HG03565 (cell line): Measurements from ENCODE around the gene ZDHHC19.
"Not testable (repeated sequence)": the region's sequence is repeated elsewhere in the genome, so short reads cannot be mapped to it uniquely, and the experiment has no call there.

Experiments
- ATAC-seq: cut with Tn5 transposase; IDR thresholded peaks from one replicate; pipeline ENCODE4 v1.9.1; 2021; ENCODE audit warnings: mild to moderate bottlenecking, moderate library complexity; ENCODE audit not compliant: unreplicated experiment

Gene ZDHHC19

DNA sequence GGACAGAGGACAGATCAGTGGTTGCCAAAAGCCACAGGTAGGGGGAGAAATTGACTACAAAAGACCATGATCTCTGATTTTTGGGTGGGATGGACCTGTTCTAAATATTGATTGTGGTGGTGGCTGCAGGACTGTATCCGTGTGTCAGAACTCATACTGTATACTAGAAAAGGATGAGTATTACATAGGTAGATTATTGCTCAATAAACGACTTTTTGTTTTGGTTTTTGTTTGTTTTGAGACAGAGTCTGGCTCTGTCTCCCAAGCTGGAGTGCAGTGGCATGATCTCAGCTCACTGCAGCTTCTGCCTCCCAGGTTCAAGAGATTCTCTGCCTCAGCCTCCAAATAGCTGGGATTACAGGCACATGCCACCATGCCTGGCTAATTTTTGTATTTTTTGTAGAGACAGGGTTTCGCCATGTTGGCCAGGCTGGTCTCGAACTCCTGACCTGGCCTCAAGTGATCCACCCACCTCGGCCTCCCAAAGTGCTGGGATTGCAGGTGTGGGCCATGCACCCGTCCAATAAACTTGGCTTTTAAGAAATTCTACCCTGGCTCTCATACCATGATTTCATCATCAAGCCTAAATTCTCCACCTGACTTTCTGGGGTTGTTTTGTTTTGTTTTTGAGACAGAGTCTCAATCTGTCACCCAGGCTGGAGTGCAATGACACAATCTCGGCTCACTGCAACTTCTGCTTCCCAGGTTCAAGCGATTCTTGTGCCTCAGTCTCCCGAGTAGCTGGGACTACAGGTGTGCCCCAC, 5.6 kb downstream of the ZDHHC19 start:
- ATAC-seq = not testable (repeated sequence)

DNA sequence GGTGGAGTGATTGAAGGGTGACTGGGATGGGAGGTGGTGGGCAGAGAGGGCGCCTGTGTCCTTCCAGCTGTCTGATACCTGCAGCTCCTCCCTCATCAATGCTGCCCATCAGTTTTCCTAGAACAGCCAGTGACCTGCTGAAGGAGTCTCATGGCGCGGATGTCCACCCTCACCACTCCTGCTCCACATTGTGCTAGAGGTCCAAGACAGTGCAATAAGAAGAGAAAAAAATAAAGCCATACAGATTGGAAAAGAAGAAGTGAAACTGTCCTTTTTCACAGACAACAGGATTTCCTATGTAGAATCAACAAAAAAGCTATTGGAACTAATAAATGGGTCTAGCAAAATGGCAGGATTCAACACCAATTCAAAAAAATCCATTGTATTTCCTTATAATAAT, 7.4 kb downstream of the ZDHHC19 start:
- ATAC-seq = no peak

DNA sequence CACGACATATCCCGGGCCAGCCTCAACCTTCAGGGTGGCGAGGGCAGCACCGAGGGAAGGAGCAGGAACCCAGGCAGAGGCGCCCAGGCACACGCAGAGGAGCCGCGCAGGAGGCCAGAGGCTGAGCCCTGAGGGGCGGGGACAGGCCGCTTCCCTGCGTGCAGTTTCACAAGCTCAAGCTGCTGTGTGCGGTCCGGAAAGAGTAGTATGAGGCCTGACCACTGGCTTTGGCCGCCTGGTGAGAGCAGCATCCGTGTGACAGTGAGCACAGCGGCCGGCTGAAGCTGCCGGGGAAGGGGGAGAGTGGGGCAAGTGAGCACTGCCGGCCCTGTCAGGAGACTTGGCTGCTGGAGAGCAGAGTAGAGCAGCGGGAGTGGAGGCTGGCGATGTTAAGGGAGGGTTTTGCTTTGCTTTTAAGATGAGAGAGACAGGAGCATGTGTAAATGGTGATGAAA, 8.7 kb downstream of the ZDHHC19 start:
- ATAC-seq = no peak

DNA sequence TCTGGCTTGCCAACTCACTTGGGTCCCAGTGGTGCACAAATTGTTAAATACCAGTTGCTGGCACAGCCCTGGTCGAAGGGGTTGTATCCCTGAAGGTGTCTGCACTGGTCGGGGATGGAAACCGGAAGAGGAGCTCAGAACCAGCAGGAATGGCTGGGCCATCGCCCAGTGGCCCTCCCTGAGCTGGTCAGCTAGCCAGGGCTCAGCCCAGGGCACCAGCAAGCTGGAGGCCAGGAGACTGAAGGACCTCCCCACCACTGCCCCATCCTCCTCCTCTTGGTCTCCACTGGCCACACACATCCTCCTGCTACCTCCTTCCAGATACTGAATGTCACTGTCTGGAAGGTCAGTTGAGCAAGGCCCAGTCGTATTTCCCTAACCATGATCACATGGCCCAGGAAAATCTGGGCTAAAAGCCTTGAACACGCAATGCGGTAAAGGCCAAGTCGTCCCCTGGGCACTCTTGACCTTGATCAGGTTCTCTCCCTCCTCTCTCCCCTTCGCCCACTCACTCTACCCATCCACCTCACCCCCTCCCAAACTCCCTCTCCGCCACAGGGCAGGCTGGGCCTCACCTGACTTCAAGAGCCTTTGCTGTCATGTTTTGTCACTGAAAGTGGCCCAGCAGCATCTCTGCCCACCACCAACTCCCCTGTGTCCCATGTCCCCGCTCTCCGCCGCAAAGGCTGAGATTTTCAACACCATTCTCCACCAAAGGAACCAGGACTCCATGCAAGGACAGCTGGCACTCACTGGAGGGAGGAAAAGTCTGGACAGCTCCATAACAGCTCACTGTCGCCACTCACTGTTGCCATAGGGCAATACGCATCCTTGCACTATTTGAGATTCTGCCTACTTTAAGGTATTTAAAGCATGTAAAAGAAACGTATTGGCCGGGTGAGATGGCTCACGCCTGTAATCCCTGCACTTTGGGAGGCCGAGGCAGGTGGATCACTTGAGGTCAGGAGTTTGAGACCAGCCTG, 12.1 kb downstream of the ZDHHC19 start:
- no peak for ATAC-seq

DNA sequence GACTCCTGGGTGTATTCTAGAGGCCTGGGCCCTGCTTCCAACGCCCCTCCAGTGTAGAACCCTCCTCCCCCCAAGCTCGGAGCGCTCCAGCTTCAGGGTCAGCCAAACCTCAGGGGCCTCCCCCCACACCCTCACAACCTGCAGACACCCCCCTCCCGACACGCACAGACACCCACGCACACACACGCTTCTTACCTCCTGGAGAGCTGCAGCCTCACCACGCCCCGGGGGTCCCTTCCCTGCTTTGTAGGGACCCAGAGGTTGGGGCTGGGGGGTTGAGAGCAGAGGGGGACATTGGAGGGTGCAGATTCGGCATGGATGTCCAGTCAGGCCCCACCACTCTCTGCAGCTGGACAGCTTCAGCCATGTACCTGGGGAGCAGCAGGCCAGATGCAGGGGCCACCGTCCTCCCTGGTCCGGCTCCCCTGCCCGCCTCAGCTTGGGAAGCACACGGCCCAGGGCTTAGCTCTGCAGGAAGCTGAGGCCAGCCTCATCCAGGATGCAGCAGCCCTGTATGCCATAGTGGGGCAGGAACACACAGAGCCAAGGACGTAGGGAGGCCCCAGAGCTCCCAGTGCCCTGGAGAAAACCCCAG, 13.0 kb downstream of the ZDHHC19 start:
- ATAC-seq = no peak

DNA sequence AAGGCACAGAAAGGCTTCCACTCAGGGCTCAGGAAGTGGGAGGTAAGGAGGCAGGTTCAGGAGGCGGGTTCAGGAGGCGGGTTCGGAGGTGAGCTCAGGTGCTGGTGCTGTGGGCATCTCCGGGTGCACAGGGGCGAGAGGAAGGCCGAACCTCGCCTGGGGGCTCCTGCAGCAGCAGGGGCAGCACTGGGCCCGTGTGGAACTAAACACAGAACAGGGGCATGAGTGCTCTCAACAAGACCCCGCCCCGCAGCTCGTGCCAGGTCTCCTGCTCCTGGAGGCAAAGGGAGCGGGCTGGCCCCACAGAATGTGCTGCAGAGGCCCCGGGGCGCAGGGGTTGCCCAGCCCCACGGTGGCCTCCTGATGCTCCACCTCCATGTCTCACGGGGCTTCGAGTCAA, 13.7 kb downstream of the ZDHHC19 start:
- ATAC-seq = no peak

DNA sequence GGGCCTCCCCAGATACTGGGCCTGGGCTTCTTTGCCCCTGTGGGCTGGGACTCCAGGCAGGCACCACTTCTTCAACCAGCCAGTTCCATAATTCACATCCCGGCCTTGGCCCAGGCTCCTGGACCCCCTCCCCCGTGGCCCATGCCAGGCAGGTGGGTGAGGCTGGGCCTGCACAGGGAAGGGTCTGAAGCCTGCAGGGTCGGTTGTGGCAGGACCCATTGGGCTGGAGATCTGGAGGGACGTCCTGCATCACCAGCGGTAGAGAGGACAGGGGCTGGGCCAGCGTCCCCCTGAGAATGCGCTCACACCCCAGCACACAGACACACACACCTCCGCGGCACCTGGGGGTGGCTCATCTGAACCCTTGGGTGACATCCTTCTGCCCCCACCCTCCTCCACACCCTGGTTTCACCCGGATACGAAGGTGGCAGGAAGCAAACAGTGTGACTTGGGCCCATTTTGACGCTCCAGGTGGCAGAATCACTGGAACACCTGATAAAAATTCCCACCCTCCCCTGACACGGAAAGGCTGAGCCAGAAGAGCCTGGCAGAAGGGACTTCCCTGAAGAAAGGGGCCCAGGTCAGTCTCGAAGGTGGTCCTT, 15.4 kb downstream of the ZDHHC19 start:
- no peak for ATAC-seq

DNA sequence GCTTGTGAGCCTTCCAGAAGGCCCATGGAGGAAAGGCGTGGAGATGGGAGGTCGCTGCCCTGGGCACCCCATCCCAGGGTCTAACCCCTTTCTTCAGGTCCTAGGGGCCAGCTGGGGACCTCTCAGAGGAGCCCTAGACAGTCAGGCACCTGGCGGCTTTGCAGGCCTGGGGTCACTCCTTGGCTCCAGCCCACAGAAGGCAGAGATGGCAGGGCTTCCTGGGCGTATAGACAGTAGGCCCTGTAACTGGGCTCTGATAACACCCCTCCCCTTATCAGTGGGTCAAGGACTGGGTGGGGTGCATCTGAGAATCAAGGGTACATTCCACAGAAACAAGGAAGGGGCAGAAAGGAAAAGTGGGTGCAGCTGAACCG, 16.7 kb downstream of the ZDHHC19 start:
- no peak for ATAC-seq

DNA sequence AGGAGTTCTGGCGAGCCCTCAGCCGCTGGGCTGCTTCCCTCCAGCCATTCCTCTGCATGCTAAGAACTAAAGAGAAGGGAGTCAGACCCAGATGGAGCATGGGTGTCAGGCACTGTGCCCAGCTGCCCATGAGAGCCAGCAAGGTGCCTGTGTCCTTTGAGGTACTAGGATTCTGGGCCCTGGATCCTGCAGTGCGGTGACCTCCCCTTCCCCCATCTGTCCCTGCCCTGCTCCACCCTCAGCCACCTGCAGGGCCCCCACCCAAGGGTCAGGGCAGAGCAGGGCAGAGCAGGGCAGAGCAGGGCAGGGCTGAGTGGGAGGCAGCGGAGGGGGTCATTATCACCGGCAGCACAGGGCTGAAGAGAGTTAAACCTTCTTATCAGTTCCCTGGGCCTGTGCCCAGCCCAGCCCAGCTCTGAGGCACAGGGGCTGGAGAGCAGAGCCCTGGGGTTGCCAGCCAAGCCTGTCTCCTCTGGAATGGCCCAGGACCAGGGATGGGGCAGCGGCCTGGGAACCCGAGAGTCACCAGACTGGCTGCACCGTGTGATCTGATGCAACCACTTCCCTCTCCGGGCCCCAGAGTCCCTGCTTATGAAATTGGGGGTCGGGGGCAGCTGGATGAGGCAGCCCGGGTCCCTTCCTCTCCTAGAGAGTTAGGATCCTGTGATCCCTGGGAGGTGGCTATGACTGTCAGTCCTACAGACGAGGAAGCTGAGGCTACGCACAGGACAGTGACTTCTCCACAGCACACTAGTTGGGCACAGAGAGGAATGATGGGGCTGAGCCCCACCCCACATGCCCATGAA, 17.3 kb downstream of the ZDHHC19 start:
- no peak for ATAC-seq

DNA sequence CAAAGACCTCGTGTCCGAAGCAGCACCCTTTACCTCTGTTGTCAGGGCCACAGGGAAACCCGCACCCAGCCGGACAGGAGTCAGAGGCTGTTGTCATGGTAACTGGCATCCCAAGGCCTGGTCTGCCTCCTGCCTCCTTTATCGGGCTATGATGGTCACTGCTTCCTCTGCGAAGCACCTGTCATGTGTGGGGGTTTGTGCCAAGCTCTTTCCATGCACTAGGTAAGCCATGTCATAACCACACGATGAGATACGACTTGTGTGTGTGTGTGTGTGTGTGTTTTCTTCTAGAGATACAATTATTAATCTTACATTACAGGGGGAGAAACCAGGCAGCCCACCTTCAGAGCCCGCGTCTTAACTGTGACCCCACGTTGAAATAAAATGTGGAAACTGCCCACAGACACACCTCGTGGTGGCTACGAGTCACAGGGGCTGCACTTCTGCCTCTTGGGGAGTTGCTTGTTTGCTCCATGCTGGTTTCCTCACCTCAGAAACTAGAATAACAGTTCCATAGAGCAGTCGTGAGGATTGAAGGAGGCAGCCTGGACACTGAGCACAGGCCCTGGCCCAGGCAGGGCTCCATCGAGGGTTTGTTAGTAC, 18.0 kb downstream of the ZDHHC19 start:
- ATAC-seq = no peak

DNA sequence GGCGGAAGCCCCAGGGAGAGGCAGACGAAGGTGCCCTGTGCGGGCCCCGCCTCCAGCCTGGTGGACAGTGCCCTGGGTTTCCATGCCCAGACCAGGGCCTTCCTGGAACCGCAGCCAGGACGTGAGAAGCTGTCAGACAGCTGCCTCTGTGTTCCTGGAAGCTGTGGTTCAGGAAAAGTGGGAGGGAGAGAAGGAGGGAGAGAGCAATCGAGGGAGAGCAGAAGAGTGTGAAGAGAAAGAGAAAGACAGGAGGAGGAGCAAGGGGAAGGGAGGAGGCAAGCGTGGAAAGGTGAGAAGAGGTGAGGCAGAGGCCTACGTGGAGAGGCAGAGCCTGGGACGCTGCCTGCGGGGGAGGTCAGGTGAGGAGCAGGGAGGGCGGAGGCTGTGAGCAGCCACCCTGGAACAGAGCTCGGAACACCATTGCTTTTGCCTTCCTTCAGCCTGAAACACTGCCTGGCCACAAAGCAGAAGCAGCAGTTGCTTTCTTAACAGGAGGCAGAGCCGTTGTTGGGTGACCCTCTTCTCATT, 18.6 kb downstream of the ZDHHC19 start:
- peak; percentile 22 for ATAC-seq

DNA sequence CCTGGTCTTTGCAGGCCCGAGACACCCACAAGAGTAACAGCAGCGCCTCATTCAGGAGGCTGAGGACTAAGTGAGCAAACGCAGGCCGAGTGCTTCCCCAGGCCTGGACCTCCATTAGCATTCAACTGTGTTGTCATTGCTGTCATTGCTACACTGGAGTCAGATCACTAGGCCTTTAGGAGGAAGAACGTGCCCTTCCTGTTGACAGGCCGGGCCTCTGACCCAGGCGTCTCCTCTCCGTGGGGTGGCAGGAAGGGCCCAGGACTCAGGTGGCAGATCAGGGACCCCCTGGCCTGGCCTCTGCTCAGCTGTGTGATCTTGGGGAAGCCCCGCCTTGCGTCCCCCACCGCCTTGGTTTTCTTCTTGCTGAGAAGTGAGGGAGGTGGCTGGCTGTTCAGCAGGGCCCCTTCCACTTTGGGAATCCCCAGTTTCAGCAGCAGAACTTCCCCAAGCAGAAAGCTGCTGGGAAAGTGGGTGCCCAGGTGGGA, 19.1 kb downstream of the ZDHHC19 start:
- peak; percentile 32 for ATAC-seq

DNA sequence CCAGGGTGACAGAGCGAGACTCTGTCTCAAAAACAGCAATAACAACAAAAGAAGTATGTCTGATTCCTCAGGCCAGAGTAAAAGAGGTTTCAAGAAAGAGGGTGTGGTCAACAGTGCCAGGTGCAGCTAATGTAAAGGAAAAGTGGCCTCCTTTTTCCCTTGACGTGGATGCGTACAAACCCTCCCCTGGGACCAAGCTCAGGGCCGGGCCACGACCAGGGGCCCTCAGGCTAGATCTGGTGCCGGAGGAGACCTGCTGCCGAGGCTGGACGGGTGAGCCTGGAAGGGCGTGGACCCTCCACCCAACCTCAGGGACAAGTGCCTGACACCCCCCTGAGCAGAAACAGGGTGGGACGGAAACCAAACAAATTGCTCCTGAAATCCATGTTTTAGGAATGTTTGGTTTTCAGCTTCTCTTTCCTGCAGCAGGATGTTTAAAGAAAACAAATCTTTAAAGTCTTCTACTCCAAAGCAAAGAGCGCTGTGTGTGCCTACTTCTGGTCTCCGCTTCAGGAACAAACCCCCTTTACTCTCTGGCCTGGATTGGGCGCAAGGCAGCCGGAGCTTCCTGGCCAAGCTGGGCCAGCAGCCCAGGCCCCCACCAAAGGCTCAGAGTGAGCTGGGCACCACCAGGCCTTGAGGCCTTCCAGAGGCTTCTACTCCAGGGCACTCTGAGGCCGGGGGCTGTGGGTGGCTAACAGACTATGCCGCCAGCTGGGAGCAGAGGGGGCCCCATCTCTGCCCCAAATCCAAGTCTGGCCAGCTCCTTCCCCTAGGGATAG, 21.4 kb downstream of the ZDHHC19 start:
- no peak for ATAC-seq

DNA sequence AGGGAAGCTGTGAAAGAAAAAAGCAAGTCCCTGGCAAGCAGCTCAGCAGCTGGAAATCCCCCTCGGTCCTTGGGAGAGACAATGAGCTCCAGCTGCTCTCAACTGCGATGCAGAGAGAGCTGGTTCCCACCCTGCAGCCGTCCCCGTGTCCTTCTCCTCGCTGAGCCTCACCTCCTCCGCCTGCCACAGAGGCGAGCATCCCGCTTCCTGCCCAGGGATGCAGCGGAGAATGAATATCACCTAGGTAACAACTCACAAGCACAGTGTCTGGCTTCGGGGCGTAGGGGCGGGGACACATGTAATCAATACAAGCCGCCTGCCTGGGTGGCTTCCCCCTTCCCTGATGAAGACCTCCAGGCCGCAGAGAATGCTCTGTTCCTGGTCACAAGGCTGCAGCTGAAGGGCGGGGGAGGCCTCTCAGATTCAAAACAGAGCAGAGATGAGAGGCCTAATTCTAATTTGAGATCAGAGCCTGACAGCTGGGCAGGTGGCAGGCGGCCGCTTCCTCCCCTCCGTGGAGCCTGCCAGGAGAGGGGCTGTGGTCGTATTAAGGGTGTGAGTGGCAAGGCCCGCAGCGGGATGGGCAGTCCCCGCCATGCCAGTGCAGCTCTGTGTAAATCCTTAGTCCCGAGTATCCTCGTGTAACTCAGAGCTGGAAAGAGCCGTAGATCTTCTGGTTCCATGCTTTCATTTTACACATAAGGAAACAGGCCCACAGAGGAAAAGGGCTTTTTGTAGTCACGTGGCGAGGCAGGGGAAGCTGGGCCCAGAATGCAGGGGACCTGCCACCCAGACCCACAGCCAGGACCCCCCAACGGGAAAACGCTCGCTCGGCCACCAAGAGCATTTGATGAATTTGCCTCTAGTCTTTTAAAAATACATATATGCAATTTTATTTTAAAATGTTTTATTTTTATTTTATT, 24.3 kb downstream of the ZDHHC19 start:
- no peak for ATAC-seq

DNA sequence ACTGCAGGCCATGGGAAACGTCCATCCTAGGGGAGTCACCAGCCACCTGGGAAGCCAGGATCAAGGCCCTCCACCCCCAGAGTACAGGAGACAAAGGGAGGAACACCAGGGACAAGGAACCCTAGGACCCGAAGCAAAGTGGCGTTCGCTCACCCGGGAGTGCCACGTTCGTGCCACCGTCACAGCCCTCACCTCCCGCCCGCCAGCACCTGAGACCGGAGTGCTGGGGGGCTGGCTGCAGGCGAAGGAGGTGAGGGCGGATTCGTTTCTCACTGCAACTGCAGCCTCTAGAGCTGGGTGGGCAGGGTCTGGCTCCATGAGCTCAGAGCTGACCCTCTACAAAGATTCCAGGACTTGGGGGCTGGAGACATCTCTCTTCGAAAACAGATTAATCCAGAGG, 26.3 kb downstream of the ZDHHC19 start:
- no peak for ATAC-seq

DNA sequence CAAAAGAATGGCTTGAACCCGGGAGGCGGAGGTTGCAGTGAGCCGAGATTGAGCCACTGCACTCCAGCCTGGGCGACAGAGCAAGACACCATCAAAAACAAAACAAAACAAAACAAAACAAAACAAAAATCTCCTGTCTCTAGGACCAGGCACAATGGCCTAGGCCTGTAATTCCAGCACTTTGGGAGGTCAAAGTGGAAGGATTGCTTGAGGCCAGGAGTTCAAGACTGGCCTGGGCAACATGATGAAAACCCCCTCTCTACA, 27.1 kb downstream of the ZDHHC19 start:
- not testable (repeated sequence) for ATAC-seq

DNA sequence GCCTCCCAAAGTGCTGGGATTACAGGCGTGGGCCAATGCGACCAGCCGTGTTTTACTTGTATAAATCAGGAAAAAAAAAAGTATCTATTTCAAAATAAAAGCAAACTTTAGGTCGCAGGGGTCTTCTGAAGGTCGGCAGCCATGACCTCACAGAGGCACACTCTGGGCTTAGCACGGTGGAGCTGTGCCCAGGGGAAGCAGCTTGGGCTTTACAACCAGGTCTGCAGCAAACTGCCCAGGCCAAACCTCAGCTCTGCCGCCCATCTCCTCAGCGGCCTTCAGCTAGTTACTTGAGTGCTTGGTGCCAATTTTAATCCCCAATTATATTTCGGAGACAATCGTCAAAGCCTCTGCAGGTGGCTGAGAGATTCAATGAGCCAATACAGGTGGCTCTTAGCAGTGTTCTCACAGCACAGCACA, 30.1 kb downstream of the ZDHHC19 start:
- no peak for ATAC-seq

DNA sequence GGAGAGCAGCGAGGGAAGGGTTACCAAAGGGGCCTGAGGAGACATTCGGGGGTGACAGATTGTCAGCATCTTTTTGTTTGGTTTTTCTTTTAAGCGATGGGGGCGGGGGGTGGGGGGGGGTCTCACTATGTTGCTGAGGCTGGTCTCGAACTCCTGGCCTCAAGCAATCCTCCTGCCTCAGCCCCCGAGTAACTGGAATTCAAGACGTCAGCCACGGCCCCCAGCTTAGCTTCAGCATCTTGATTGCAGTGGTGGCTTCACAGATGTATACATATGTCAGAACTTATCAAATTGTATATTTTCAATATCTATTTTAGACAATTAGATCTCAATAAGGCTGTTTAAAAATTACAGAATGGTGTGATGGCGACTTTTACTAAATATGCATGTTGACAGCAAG, 30.9 kb downstream of the ZDHHC19 start:
- no peak for ATAC-seq
